ENCODE measurements around the gene CCDC24. TPM values are rescaled to one million over a fixed set of nuclear protein-coding genes. Genes with fewer than 3 reads are reported as not detected.

The CCDC24 gene
- total RNA-seq, 2 experiments from 2014 or later: 8.9 to 9.2 TPM

DNA sequence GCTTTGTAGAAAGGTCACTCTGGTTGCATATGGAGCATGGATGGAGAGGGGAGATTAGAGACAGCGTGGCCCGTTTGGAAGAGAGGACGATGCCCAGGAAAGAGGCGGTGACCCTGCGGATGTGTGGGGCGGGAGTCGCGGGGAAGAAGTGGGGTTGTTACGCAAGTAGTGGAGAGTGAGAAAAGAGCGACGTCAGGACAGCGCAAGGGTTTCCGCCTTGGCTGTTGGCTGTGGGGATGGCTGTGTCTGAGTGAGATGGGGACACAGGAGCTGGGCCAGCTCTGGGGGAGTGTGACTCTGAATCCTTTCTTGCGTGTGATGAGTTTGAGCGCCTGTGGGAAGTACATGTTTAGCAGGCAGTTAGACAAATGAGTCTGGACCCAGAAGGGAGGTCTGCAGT lies 8.6 kb upstream of the CCDC24 start:
- POLR2A ChIA-PET: no interaction called here
- Histone ChIP-seq H4K20me1 (ENCODE audit: insufficient read depth, low read length) (no peaks in the 10 kb centered on the region), H3K27ac (ENCODE audit: low read depth, low read length, poor library complexity, severe bottlenecking) (no peak overlapping the region), H3K4me1 (ENCODE audit: insufficient read depth, low read length, poor library complexity, severe bottlenecking) (no peaks in the 10 kb centered on the region), H3K4me3 (ENCODE audit: low read depth, low read length, poor library complexity, severe bottlenecking) (no peak overlapping the region), H2AFZ (ENCODE audit: low read length) (no peak overlapping the region), H3K9me2 (ENCODE audit: insufficient read depth, low read length) (no peaks in the 10 kb centered on the region), H3K4me2 (ENCODE audit: low read length) (no peak overlapping the region), H3K36me3 (ENCODE audit: insufficient read depth, low read length) (peaks cover 10% of the 10 kb centered on the region), H3K79me2 (ENCODE audit: insufficient read depth, low read depth, low read length) (no peaks in the 10 kb centered on the region), H3K9me3 (ENCODE audit: low read length) (no peaks in the 10 kb centered on the region)
- no peak for DNase-seq (ENCODE audit: low spot score)
- intact Hi-C loops (cut with micrococcal nuclease; ENCODE audit: unreplicated experiment): no loop called here
- BruUV-seq (replicated peaks): no TSS peak
- CTCF ChIA-PET (ENCODE audit: unreplicated experiment): no interaction called here
- no peak for TF ChIP-seq EZH2phosphoT487 (IDR thresholded peaks at IDR 0.05; ENCODE audit: borderline replicate concordance, low read depth, low read length)
- TF ChIP-seq, protein P1, sequence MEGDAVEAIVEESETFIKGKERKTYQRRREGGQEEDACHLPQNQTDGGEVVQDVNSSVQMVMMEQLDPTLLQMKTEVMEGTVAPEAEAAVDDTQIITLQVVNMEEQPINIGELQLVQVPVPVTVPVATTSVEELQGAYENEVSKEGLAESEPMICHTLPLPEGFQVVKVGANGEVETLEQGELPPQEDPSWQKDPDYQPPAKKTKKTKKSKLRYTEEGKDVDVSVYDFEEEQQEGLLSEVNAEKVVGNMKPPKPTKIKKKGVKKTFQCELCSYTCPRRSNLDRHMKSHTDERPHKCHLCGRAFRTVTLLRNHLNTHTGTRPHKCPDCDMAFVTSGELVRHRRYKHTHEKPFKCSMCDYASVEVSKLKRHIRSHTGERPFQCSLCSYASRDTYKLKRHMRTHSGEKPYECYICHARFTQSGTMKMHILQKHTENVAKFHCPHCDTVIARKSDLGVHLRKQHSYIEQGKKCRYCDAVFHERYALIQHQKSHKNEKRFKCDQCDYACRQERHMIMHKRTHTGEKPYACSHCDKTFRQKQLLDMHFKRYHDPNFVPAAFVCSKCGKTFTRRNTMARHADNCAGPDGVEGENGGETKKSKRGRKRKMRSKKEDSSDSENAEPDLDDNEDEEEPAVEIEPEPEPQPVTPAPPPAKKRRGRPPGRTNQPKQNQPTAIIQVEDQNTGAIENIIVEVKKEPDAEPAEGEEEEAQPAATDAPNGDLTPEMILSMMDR (conservative IDR thresholded peaks at IDR 0.05; ENCODE audit: low read length): no peak

DNA sequence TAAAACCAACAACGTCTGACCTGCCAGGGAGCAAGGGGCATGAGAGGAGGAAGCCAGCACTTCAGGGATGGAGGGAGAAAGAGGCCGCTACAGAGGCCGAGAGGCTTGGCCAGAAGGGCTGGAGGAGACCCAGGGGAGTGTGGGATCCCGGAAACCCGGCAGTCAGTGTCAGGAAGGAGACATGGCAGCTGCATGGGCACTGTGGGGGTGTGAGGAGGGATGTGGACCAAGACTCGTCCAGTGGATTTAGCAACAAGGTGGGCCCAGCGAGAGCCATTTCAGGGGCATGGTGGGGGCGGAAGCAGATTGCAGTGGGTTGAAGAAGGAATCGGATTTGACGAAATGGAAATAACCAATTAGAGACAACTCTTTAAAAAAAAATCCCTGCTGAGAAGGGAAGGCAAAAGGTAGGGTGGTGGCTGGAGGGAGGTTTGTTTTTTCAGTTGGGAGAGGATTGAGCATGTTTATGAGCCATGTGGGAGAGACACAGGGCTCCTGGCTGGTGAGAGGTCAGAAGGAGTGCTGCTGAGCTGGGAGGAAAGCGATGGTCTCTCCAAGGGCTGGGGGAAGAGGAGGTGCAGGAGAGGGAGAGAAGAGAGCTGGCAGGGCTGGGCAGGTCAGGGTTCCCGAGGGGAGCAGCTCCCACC lies 8.0 kb upstream of the CCDC24 start:
- Histone ChIP-seq H3K9me2 (ENCODE audit: insufficient read depth, low read length) (no peaks in the 10 kb centered on the region), H3K9me3 (ENCODE audit: low read length) (no peaks in the 10 kb centered on the region), H2AFZ (ENCODE audit: low read length) (no peak overlapping the region), H3K79me2 (ENCODE audit: insufficient read depth, low read depth, low read length) (no peaks in the 10 kb centered on the region), H3K4me2 (ENCODE audit: low read length) (no peak overlapping the region), H3K4me1 (ENCODE audit: insufficient read depth, low read length, poor library complexity, severe bottlenecking) (no peaks in the 10 kb centered on the region), H3K27ac (ENCODE audit: low read depth, low read length, poor library complexity, severe bottlenecking) (no peak overlapping the region), H3K4me3 (ENCODE audit: low read depth, low read length, poor library complexity, severe bottlenecking) (no peak overlapping the region), H3K36me3 (ENCODE audit: insufficient read depth, low read length) (peaks cover 5% of the 10 kb centered on the region), H4K20me1 (ENCODE audit: insufficient read depth, low read length) (no peaks in the 10 kb centered on the region)
- intact Hi-C loops (cut with micrococcal nuclease; ENCODE audit: unreplicated experiment): no loop called here
- TF ChIP-seq EZH2phosphoT487 (IDR thresholded peaks at IDR 0.05; ENCODE audit: borderline replicate concordance, low read depth, low read length): no peak
- TF ChIP-seq, protein P1 (conservative IDR thresholded peaks at IDR 0.05; ENCODE audit: low read length): no peak
- DNase-seq (ENCODE audit: low spot score): no peak
- BruUV-seq (replicated peaks): no TSS peak
- ChIA-PET CTCF (ENCODE audit: unreplicated experiment) (no interaction called here), POLR2A (no interaction called here)

DNA sequence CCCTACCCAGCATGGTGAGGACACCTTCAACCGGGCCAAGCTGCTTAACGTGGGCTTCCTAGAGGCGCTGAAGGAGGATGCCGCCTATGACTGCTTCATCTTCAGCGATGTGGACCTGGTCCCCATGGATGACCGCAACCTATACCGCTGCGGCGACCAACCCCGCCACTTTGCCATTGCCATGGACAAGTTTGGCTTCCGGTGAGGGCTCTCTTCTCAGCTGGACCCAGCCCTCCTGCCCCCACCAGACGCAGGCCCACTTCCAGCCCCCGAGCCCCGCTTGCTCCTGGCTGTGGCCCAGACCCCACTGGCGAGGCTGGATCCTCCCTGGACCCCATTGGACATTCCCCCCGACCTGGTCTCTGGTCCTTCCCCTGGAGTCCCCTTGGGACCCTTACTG lies 6.5 kb upstream of the CCDC24 start:
- Histone ChIP-seq H3K9me2 (ENCODE audit: insufficient read depth, low read length) (no peaks in the 10 kb centered on the region), H4K20me1 (ENCODE audit: insufficient read depth, low read length) (no peaks in the 10 kb centered on the region), H3K79me2 (ENCODE audit: insufficient read depth, low read depth, low read length) (no peaks in the 10 kb centered on the region), H2AFZ (ENCODE audit: low read length) (no peak overlapping the region), H3K9me3 (ENCODE audit: low read length) (no peaks in the 10 kb centered on the region), H3K36me3 (ENCODE audit: insufficient read depth, low read length) (no peaks in the 10 kb centered on the region), H3K4me1 (ENCODE audit: insufficient read depth, low read length, poor library complexity, severe bottlenecking) (no peaks in the 10 kb centered on the region), H3K4me2 (ENCODE audit: low read length) (no peak overlapping the region), H3K27ac (ENCODE audit: low read depth, low read length, poor library complexity, severe bottlenecking) (no peak overlapping the region), H3K4me3 (ENCODE audit: low read depth, low read length, poor library complexity, severe bottlenecking) (no peak overlapping the region)
- no peak for DNase-seq (ENCODE audit: low spot score)
- TF ChIP-seq EZH2phosphoT487 (IDR thresholded peaks at IDR 0.05; ENCODE audit: borderline replicate concordance, low read depth, low read length): no peak
- TF ChIP-seq, protein P1 (conservative IDR thresholded peaks at IDR 0.05; ENCODE audit: low read length): no peak
- POLR2A ChIA-PET: no interaction called here
- intact Hi-C loops (cut with micrococcal nuclease; ENCODE audit: unreplicated experiment): no loop called here
- BruUV-seq (replicated peaks): no TSS peak
- CTCF ChIA-PET (ENCODE audit: unreplicated experiment): no interaction called here

Measured in OCI-LY7 (cell line).